SW480 (cell line): Measurements from ENCODE around the gene PKP2.

ENCODE experiments used
- DNase-seq: peaks from one replicate; pipeline ENCODE4 v3.0.0-alpha.2; 2016; ENCODE audit warnings: low spot score

Gene PKP2

GRCh38 chr12:32896432-32897280, at the start of gene PKP2:
Gene PKP2 (minus strand): TSS chr12:32896777. CDS start chr12:32896731, 46 bp downstream.
- DNase-seq = peak; percentile 98

- no peak for DNase-seq
These were observed 47.6 kb upstream of the PKP2 start for GRCh38 chr12:32944195-32944594.

- no peak for DNase-seq
These were observed 43.2 kb upstream of the PKP2 start for GRCh38 chr12:32939801-32940200.

- no peak for DNase-seq
These were observed 30.4 kb upstream of the PKP2 start for GRCh38 chr12:32926963-32927362.

GRCh38 chr12:32926356-32926755, 29.8 kb upstream of the PKP2 start:
- DNase-seq = no peak

- DNase-seq = no peak
These were observed 26.1 kb upstream of the PKP2 start for GRCh38 chr12:32922546-32923297.

GRCh38 chr12:32921397-32921796, 24.8 kb upstream of the PKP2 start:
- DNase-seq = no peak

- DNase-seq = peak; percentile 49
These were observed 24.0 kb upstream of the PKP2 start for GRCh38 chr12:32920506-32921085.

GRCh38 chr12:32918890-32919801, 22.6 kb upstream of the PKP2 start:
- peak; percentile 62 for DNase-seq

GRCh38 chr12:32917094-32917611, 20.6 kb upstream of the PKP2 start:
- no peak for DNase-seq

- DNase-seq = no peak
These were observed 11.4 kb upstream of the PKP2 start for GRCh38 chr12:32907898-32908476.

GRCh38 chr12:32907166-32907565, 10.6 kb upstream of the PKP2 start:
- DNase-seq = no peak

- DNase-seq = no peak
These were observed 10.0 kb upstream of the PKP2 start for GRCh38 chr12:32906399-32907165.

- no peak for DNase-seq
These were observed 7.2 kb upstream of the PKP2 start for GRCh38 chr12:32903763-32904162.

GRCh38 chr12:32903318-32903717, 6.7 kb upstream of the PKP2 start:
- no peak for DNase-seq

- no peak for DNase-seq
These were observed 5.9 kb upstream of the PKP2 start for GRCh38 chr12:32902287-32902997.

GRCh38 chr12:32901553-32901952, 5.0 kb upstream of the PKP2 start:
- no peak for DNase-seq

- DNase-seq = no peak
These were observed 1.4 kb upstream of the PKP2 start for GRCh38 chr12:32897687-32898573.

- no peak for DNase-seq
These were observed 669 bp upstream of the PKP2 start for GRCh38 chr12:32897281-32897610.
